H1 (cell line): Measurements from ENCODE around the gene UGT1A6.

Experiments used
- CHD2 ChIP-seq: IDR thresholded peaks from 2 replicates; pipeline ENCODE4 v1.6.1; 2012; ENCODE audit warnings: low read length, improper control_type of control experiment
- EZH2 ChIP-seq: fragments of 200-600 bp; sonication (generic); IDR thresholded peaks from 2 replicates; pipeline ENCODE4 v1.7.1; 2012; ENCODE audit warnings: low read depth, mild to moderate bottlenecking, moderate library complexity, low read length, inconsistent platforms; ENCODE audit not compliant: severe bottlenecking
- HDAC6 ChIP-seq: IDR thresholded peaks from one replicate; pipeline ENCODE4 v1.7.1; 2012; ENCODE audit warnings: low read depth, mild to moderate bottlenecking, inconsistent platforms, low read length, moderate library complexity
- JUND ChIP-seq: IDR thresholded peaks from 2 replicates; pipeline ENCODE4 v1.6.1; 2011; ENCODE audit warnings: mild to moderate bottlenecking, improper control_type of control experiment, low read length
- MAFK ChIP-seq: IDR thresholded peaks from 2 replicates; pipeline ENCODE4 v1.6.1; 2012; ENCODE audit warnings: low read depth, mild to moderate bottlenecking, improper control_type of control experiment, low read length
- NANOG ChIP-seq: IDR thresholded peaks from 2 replicates; pipeline ENCODE4 v1.6.1; 2011; ENCODE audit warnings: low read length, low read depth, mild to moderate bottlenecking, inconsistent platforms; ENCODE audit not compliant: insufficient read depth, poor library complexity, severe bottlenecking
- POLR2A ChIP-seq, 2 experiments: IDR thresholded peaks; 1 replicate in 1 of 2; 2 replicates in 1 of 2; pipeline ENCODE4 v1.6.1; 2011; ENCODE audit warnings: low read depth in 2 of 2, low read length in 2 of 2, mild to moderate bottlenecking in 2 of 2; ENCODE audit errors: control extremely low read depth in 1 of 2
- RAD21 ChIP-seq, 2 experiments: IDR thresholded peaks in 1 of 2; conservative IDR thresholded peaks in 1 of 2; 2 replicates each; pipeline ENCODE4 v1.6.1; 2011; ENCODE audit warnings: low read depth in 2 of 2, low read length in 2 of 2, improper control_type of control experiment in 1 of 2, inconsistent platforms in 1 of 2, mild to moderate bottlenecking in 1 of 2, moderate library complexity in 1 of 2
- SIN3A ChIP-seq, 2 experiments: IDR thresholded peaks in 1 of 2; conservative IDR thresholded peaks in 1 of 2; 2 replicates each; pipeline ENCODE4 v1.6.1; 2011 to 2012; ENCODE audit warnings: low read length in 2 of 2, improper control_type of control experiment in 1 of 2, low read depth in 1 of 2, mild to moderate bottlenecking in 1 of 2
- SP4 ChIP-seq: IDR thresholded peaks from 2 replicates; pipeline ENCODE4 v1.6.1; 2012; ENCODE audit warnings: low read length, inconsistent platforms
- SRF ChIP-seq: IDR thresholded peaks from 2 replicates; pipeline ENCODE4 v1.6.1; 2011; ENCODE audit warnings: mild to moderate bottlenecking, low read depth, low read length, moderate library complexity
- TCF12 ChIP-seq: IDR thresholded peaks from 2 replicates; pipeline ENCODE4 v1.6.1; 2011; ENCODE audit warnings: low read depth, mild to moderate bottlenecking, low read length
- TF ChIP-seq, protein P1 (sequence below), 3 experiments: IDR thresholded peaks; 1 replicate in 2 of 3; 2 replicates in 1 of 3; pipeline versions ENCODE4 v1.5.1 to v1.6.1; 2011; ENCODE audit warnings: low read length in 3 of 3, mild to moderate bottlenecking in 3 of 3, inconsistent platforms in 2 of 3, low read depth in 1 of 3, moderate library complexity in 1 of 3; ENCODE audit not compliant: insufficient read depth in 1 of 3; ENCODE audit errors: control extremely low read depth in 1 of 3
- TF ChIP-seq, protein P2 (sequence below): IDR thresholded peaks from 2 replicates; pipeline ENCODE4 v1.6.1; 2011; ENCODE audit warnings: low read length, improper control_type of control experiment

DNA sequence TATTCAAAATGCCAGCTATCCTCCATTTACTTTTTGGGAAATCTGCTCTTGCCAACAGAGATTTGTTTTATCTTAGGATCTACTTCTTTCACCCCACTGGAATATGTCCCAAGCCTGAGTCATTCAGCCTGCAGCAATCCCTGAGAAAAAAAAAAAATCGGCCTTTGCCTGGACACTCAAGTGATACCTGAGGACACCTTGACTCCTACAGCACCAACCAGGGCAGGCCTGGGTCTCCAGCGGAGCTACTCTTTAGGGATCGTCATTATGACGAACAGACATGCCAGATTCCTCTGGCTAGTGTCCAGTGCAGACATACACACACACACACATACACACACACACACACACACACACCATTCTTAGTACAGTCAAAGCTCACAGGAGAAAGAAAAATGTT, 2.2 kb upstream of the UGT1A6 start:
- TF ChIP-seq, protein P1, sequence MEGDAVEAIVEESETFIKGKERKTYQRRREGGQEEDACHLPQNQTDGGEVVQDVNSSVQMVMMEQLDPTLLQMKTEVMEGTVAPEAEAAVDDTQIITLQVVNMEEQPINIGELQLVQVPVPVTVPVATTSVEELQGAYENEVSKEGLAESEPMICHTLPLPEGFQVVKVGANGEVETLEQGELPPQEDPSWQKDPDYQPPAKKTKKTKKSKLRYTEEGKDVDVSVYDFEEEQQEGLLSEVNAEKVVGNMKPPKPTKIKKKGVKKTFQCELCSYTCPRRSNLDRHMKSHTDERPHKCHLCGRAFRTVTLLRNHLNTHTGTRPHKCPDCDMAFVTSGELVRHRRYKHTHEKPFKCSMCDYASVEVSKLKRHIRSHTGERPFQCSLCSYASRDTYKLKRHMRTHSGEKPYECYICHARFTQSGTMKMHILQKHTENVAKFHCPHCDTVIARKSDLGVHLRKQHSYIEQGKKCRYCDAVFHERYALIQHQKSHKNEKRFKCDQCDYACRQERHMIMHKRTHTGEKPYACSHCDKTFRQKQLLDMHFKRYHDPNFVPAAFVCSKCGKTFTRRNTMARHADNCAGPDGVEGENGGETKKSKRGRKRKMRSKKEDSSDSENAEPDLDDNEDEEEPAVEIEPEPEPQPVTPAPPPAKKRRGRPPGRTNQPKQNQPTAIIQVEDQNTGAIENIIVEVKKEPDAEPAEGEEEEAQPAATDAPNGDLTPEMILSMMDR (IDR thresholded peaks at IDR 0.05; ENCODE audit: control extremely low read depth in 1 of 3, insufficient read depth in 1 of 3, low read depth in 1 of 3, low read length in 3 of 3): no peak
- TF ChIP-seq POLR2A (IDR thresholded peaks at IDR 0.05; ENCODE audit: control extremely low read depth in 1 of 2, low read depth in 2 of 2, low read length in 2 of 2) (no peak), EZH2 (no peak), HDAC6 (no peak), TCF12 (no peak), NANOG (no peak), CHD2 (no peak), RAD21 (IDR thresholded peaks at IDR 0.05 in 1 of 2, conservative IDR thresholded peaks at IDR 0.05 in 1 of 2; ENCODE audit: low read depth in 2 of 2, low read length in 2 of 2) (no peak), SRF (no peak), JUND (no peak), SP4 (no peak), SIN3A (conservative IDR thresholded peaks at IDR 0.05 in 1 of 2, IDR thresholded peaks at IDR 0.05 in 1 of 2; ENCODE audit: low read depth in 1 of 2, low read length in 2 of 2) (no peak), MAFK (no peak)
- TF ChIP-seq, protein P2, sequence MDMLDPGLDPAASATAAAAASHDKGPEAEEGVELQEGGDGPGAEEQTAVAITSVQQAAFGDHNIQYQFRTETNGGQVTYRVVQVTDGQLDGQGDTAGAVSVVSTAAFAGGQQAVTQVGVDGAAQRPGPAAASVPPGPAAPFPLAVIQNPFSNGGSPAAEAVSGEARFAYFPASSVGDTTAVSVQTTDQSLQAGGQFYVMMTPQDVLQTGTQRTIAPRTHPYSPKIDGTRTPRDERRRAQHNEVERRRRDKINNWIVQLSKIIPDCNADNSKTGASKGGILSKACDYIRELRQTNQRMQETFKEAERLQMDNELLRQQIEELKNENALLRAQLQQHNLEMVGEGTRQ: no peak
